ENCODE results near the gene TMPRSS13.

DNA sequence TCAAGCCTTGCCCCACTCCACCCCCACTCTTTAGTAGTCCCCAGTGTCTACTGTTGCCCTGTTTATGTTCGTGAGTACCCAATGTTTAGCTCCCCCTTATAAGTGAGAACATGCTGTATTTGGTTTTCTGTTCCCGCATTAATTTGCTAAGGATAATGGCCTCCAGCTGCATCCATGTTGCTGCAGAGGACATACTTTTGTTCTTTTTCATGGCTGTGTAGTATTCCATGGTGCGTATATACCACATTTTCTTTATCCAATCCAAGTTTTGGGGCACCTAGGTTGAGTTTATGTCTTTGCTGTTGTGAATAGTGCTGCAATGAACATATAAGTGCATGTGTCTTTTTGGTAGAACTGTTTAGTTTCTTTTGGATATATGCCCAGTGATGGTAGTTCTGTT is 36.6 kb downstream of the TMPRSS13 start:
- TF ChIP-seq POLR2A (IDR thresholded peaks at IDR 0.05), result no peak
- TF ChIP-seq, protein P1, sequence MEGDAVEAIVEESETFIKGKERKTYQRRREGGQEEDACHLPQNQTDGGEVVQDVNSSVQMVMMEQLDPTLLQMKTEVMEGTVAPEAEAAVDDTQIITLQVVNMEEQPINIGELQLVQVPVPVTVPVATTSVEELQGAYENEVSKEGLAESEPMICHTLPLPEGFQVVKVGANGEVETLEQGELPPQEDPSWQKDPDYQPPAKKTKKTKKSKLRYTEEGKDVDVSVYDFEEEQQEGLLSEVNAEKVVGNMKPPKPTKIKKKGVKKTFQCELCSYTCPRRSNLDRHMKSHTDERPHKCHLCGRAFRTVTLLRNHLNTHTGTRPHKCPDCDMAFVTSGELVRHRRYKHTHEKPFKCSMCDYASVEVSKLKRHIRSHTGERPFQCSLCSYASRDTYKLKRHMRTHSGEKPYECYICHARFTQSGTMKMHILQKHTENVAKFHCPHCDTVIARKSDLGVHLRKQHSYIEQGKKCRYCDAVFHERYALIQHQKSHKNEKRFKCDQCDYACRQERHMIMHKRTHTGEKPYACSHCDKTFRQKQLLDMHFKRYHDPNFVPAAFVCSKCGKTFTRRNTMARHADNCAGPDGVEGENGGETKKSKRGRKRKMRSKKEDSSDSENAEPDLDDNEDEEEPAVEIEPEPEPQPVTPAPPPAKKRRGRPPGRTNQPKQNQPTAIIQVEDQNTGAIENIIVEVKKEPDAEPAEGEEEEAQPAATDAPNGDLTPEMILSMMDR (IDR thresholded peaks at IDR 0.05), result no peak
